ENCODE measurements around the gene MCOLN2.

MCOLN2 gene

GRCh38 chr1:84888753-84889152 lies 108.2 kb downstream of the MCOLN2 start:
- no peaks in the 10 kb centered on the region for H3K9me2 ChIP-seq (ENCODE audit: low read depth, low read length)
- H3K9me3 ChIP-seq (ENCODE audit: low read length), result no peaks in the 10 kb centered on the region
- no peak overlapping the region for H3K4me2 ChIP-seq (ENCODE audit: low read length)
- H2AFZ ChIP-seq (ENCODE audit: low read length), result no peak overlapping the region
- H3K4me1 ChIP-seq (ENCODE audit: insufficient read depth, low read length, severe bottlenecking), result no peaks in the 10 kb centered on the region
- H4K20me1 ChIP-seq (ENCODE audit: insufficient read depth, low read length), result no peaks in the 10 kb centered on the region
- H3K9ac ChIP-seq (ENCODE audit: low read length), result no peak overlapping the region
- no peaks in the 10 kb centered on the region for H3K79me2 ChIP-seq (ENCODE audit: insufficient read depth, low read length)
- TF ChIP-seq CTCF (IDR thresholded peaks at IDR 0.05; ENCODE audit: low read length) (no peak), EZH2 (IDR thresholded peaks at IDR 0.05; ENCODE audit: borderline replicate concordance, low read length) (no peak)
- H3K27ac ChIP-seq (ENCODE audit: low read depth, low read length, poor library complexity, severe bottlenecking), result no peak overlapping the region
- no peaks in the 10 kb centered on the region for H3K27me3 ChIP-seq (ENCODE audit: insufficient read depth, low read length)
- H3F3A ChIP-seq (ENCODE audit: insufficient read depth, low read length), result no peaks in the 10 kb centered on the region
- no peak overlapping the region for H3K4me3 ChIP-seq (ENCODE audit: low read depth, low read length, poor library complexity, severe bottlenecking)
- no peaks in the 10 kb centered on the region for H3K36me3 ChIP-seq (ENCODE audit: insufficient read depth, low read length)

- Histone ChIP-seq H3K36me3 (ENCODE audit: insufficient read depth, low read length) (no peaks in the 10 kb centered on the region), H3K4me1 (ENCODE audit: insufficient read depth, low read length, severe bottlenecking) (no peaks in the 10 kb centered on the region), H2AFZ (ENCODE audit: low read length) (no peak overlapping the region), H3F3A (ENCODE audit: insufficient read depth, low read length) (no peaks in the 10 kb centered on the region), H3K9ac (ENCODE audit: low read length) (no peak overlapping the region), H3K79me2 (ENCODE audit: insufficient read depth, low read length) (no peaks in the 10 kb centered on the region), H4K20me1 (ENCODE audit: insufficient read depth, low read length) (no peaks in the 10 kb centered on the region), H3K4me3 (ENCODE audit: low read depth, low read length, poor library complexity, severe bottlenecking) (no peak overlapping the region), H3K4me2 (ENCODE audit: low read length) (no peak overlapping the region), H3K9me3 (ENCODE audit: low read length) (no peaks in the 10 kb centered on the region), H3K9me2 (ENCODE audit: low read depth, low read length) (no peaks in the 10 kb centered on the region), H3K27me3 (ENCODE audit: insufficient read depth, low read length) (no peaks in the 10 kb centered on the region), H3K27ac (ENCODE audit: low read depth, low read length, poor library complexity, severe bottlenecking) (no peak overlapping the region)
- TF ChIP-seq CTCF (IDR thresholded peaks at IDR 0.05; ENCODE audit: low read length) (no peak), EZH2 (IDR thresholded peaks at IDR 0.05; ENCODE audit: borderline replicate concordance, low read length) (no peak)
These were observed 109.5 kb downstream of the MCOLN2 start for GRCh38 chr1:84887261-84887934.

GRCh38 chr1:84885469-84885868 lies 111.4 kb downstream of the MCOLN2 start:
- no peaks in the 10 kb centered on the region for H4K20me1 ChIP-seq (ENCODE audit: insufficient read depth, low read length)
- H3K9me3 ChIP-seq (ENCODE audit: low read length), result no peaks in the 10 kb centered on the region
- H3K9me2 ChIP-seq (ENCODE audit: low read depth, low read length), result no peaks in the 10 kb centered on the region
- no peaks in the 10 kb centered on the region for H3F3A ChIP-seq (ENCODE audit: insufficient read depth, low read length)
- H3K27me3 ChIP-seq (ENCODE audit: insufficient read depth, low read length), result no peaks in the 10 kb centered on the region
- H3K9ac ChIP-seq (ENCODE audit: low read length), result no peak overlapping the region
- no peak overlapping the region for H3K4me3 ChIP-seq (ENCODE audit: low read depth, low read length, poor library complexity, severe bottlenecking)
- TF ChIP-seq EZH2 (IDR thresholded peaks at IDR 0.05; ENCODE audit: borderline replicate concordance, low read length) (no peak), CTCF (IDR thresholded peaks at IDR 0.05; ENCODE audit: low read length) (no peak)
- no peaks in the 10 kb centered on the region for H3K4me1 ChIP-seq (ENCODE audit: insufficient read depth, low read length, severe bottlenecking)
- H3K27ac ChIP-seq (ENCODE audit: low read depth, low read length, poor library complexity, severe bottlenecking), result no peak overlapping the region
- H3K36me3 ChIP-seq (ENCODE audit: insufficient read depth, low read length), result no peaks in the 10 kb centered on the region
- no peaks in the 10 kb centered on the region for H3K79me2 ChIP-seq (ENCODE audit: insufficient read depth, low read length)
- no peak overlapping the region for H2AFZ ChIP-seq (ENCODE audit: low read length)
- H3K4me2 ChIP-seq (ENCODE audit: low read length), result no peak overlapping the region
